Epithelial cell of esophagus (primary cell): Measurements from ENCODE around the gene MARCHF11.

ENCODE experiments used
- DNase-seq: peaks from one replicate; pipeline ENCODE4 v3.0.0; 2010; ENCODE audit warnings: low read depth
- H3K4me3 ChIP-seq: 2 replicates; pipeline ENCODE4 v1.5.1; 2011; ENCODE audit warnings: mild to moderate bottlenecking, low read length, control low read depth
- CTCF ChIP-seq: IDR thresholded peaks from 2 replicates; pipeline ENCODE4 v1.5.1; 2011; ENCODE audit warnings: low read depth, mild to moderate bottlenecking, low read length, control low read depth, inconsistent platforms; ENCODE audit not compliant: insufficient read depth; ENCODE audit errors: missing control alignments

Gene MARCHF11

GRCh38 chr5:16119790-16120189 lies 59.8 kb downstream of the MARCHF11 start:
- DNase-seq = no peak

GRCh38 chr5:16115140-16115539 lies 64.5 kb downstream of the MARCHF11 start:
- no peak overlapping the region for H3K4me3 ChIP-seq
- DNase-seq = no peak
- no peak for TF ChIP-seq CTCF

More at GRCh38 chr5:16119790-16120189, 59.8 kb downstream of the MARCHF11 start:
- no peak overlapping the region for H3K4me3 ChIP-seq
- no peak for TF ChIP-seq CTCF

- no peak for TF ChIP-seq CTCF
- DNase-seq = no peak
- H3K4me3 ChIP-seq = no peak overlapping the region
Measured at GRCh38 chr5:16108418-16108817, 71.2 kb downstream of the MARCHF11 start.

GRCh38 chr5:16104961-16105360 lies 74.6 kb downstream of the MARCHF11 start:
- no peak for DNase-seq
- H3K4me3 ChIP-seq = no peak overlapping the region
- TF ChIP-seq CTCF = no peak

- DNase-seq = no peak
- TF ChIP-seq CTCF = no peak
- no peak overlapping the region for H3K4me3 ChIP-seq
Measured at GRCh38 chr5:16095612-16096011, 84.0 kb downstream of the MARCHF11 start.

- DNase-seq = no peak
- TF ChIP-seq CTCF = no peak
- H3K4me3 ChIP-seq = no peak overlapping the region
Measured at GRCh38 chr5:16090270-16090669, 89.3 kb downstream of the MARCHF11 start.

- DNase-seq = no peak
- no peak for TF ChIP-seq CTCF
- H3K4me3 ChIP-seq = no peak overlapping the region
Measured at GRCh38 chr5:16082982-16083381, 96.6 kb downstream of the MARCHF11 start.
